T-cell (primary cell): ENCODE data around the gene PFKFB2. TPM values are rescaled to one million over a fixed set of nuclear protein-coding genes. Genes with fewer than 3 reads are reported as not detected.

Source experiments
- ATAC-seq, 4 experiments: fragments of 200-7000 bp in 3 of 4; fragments of 150-1000 bp in 1 of 4; cut with Tn5 transposase; replicated peaks in 1 of 4; 1 replicate in 3 of 4; 2 replicates in 1 of 4; pipeline ENCODE4 v1.10.0; 2021; ENCODE audit warnings: moderate library complexity in 3 of 4, mild to moderate bottlenecking in 2 of 4, moderate number of reproducible peaks in 1 of 4
- CTCF ChIA-PET, 2 donors: fragments of 300-600 bp; sonication (Branson Sonifier 250); formaldehyde crosslinking; loops; one replicate each; lab custom pipeline; 2022; ENCODE audit warnings: antibody characterized with exemption in 2 of 2; lab: Charles Lee
- POLR2A ChIA-PET, 2 donors: fragments of 300-600 bp; sonication (Branson Sonifier 250); formaldehyde crosslinking; loops; one replicate each; lab custom pipeline; 2022; ENCODE audit warnings: antibody characterized with exemption in 2 of 2; lab: Charles Lee
- DNase-seq, 35 experiments: peaks; one replicate each; pipeline versions ENCODE4 v3.0.0 to v3.0.0-alpha.2; 2013 to 2023
- H3K27ac ChIP-seq: one replicate; pipeline ENCODE4 v1.5.1; 2013; ENCODE audit warnings: low read length
- H3K27me3 ChIP-seq, 2 experiments: replicated peaks in 1 of 2; 1 replicate in 1 of 2; 2 replicates in 1 of 2; pipeline versions ENCODE4 v1.6.1 to v1.7.0; 2013; ENCODE audit warnings: low read length in 1 of 2, mixed read lengths in 1 of 2; ENCODE audit not compliant: control insufficient read depth in 2 of 2, insufficient read depth in 2 of 2; ENCODE audit errors: extremely low read depth in 1 of 2
- H3K36me3 ChIP-seq, 2 donors: 1 replicate in 1 of 2; 2 replicates in 1 of 2; pipeline versions ENCODE4 v1.6.1 to v1.7.0; 2013; ENCODE audit warnings: low read length in 1 of 2; ENCODE audit not compliant: control insufficient read depth in 2 of 2, insufficient read depth in 1 of 2; ENCODE audit errors: extremely low read depth in 1 of 2
- H3K4me1 ChIP-seq, 2 experiments: 1 replicate in 1 of 2; 2 replicates in 1 of 2; pipeline versions ENCODE4 v1.6.1 to v1.7.0; 2013; ENCODE audit warnings: low read length in 2 of 2, mixed read lengths in 1 of 2; ENCODE audit not compliant: insufficient read depth in 2 of 2, control insufficient read depth in 1 of 2; ENCODE audit errors: extremely low read depth in 1 of 2
- H3K4me3 ChIP-seq, 2 donors: 1 replicate in 1 of 2; 2 replicates in 1 of 2; pipeline versions ENCODE4 v1.5.1 to v1.7.0; 2013; ENCODE audit warnings: mild to moderate bottlenecking in 2 of 2, low read length in 1 of 2, moderate library complexity in 1 of 2; ENCODE audit not compliant: control insufficient read depth in 1 of 2; ENCODE audit errors: extremely low read depth in 1 of 2
- H3K9me3 ChIP-seq: 2 replicates; pipeline ENCODE4 v1.7.0; 2013
- H3K27ac Mint-ChIP-seq, 2 donors: one replicate each; pipeline ENCODE4 v1.8.0; 2020 to 2021; ENCODE audit warnings: mild to moderate bottlenecking in 2 of 2, mixed read lengths in 2 of 2
- H3K27me3 Mint-ChIP-seq, 2 donors: one replicate each; pipeline ENCODE4 v1.8.0; 2021 to 2022; ENCODE audit warnings: mixed read lengths in 2 of 2
- H3K36me3 Mint-ChIP-seq: one replicate; pipeline ENCODE4 v1.8.0; 2021; ENCODE audit warnings: mixed read lengths
- H3K4me1 Mint-ChIP-seq, 3 donors: one replicate each; pipeline ENCODE4 v1.8.0; 2020 to 2022; ENCODE audit warnings: mixed read lengths in 3 of 3, mild to moderate bottlenecking in 1 of 3
- H3K4me3 Mint-ChIP-seq, 3 donors: one replicate each; pipeline ENCODE4 v1.8.0; 2020 to 2022; ENCODE audit warnings: mild to moderate bottlenecking in 3 of 3, mixed read lengths in 3 of 3, moderate library complexity in 3 of 3
- H3K9me3 Mint-ChIP-seq, 3 donors: one replicate each; pipeline ENCODE4 v1.8.0; 2020 to 2022; ENCODE audit warnings: mixed read lengths in 3 of 3
- WGBS: methylation state at CpG from one replicate; pipeline ENCODE4 v1.1.5; 2013; ENCODE audit warnings: missing lambda C conversion rate; ENCODE audit not compliant: insufficient coverage; 5-methylcytosine and 5-hydroxymethylcytosine counted together
- total RNA-seq, 35 experiments: library from RNA in 6 of 35; stranded (reverse) in 6 of 35; fragments of 120-200 nt in 1 of 35; gene quantifications; one replicate each; pipeline versions ENCODE4 v1.2.1 to v1.2.4 and lab custom pipeline; 2013 to 2026

Gene PFKFB2
- total RNA-seq, 5 donors from 2014 or later (not counting 1 experiment from before 2014, with no cell fraction given) = 1.6 to 4.7 (median 3.2) TPM

- no peaks in the 10 kb centered on the region for H3K4me1 ChIP-seq
- ATAC-seq = no peak
- no peak overlapping the region for H3K27ac ChIP-seq
- CTCF ChIA-PET = no interaction called here
- H3K9me3 ChIP-seq = no peaks in the 10 kb centered on the region
- Mint-ChIP-seq H3K9me3 (no peaks in the 10 kb centered on the region), H3K4me3 (no peak overlapping the region), H3K27ac (no peak overlapping the region), H3K27me3 (peaks cover 19 to 33% of the 10 kb centered on the region in 2 donors), H3K4me1 (no peaks in the 10 kb centered on the region), H3K36me3 (peaks cover 6% of the 10 kb centered on the region)
- H3K36me3 ChIP-seq = no peaks in the 10 kb centered on the region
- no peak overlapping the region for H3K4me3 ChIP-seq
- POLR2A ChIA-PET = no interaction called here
- H3K27me3 ChIP-seq = peaks cover 0 to 33% of the 10 kb centered on the region in 2 experiments
- 94% methylated on average over 2 of the region's 4 CpGs for WGBS
- DNase-seq = no peak
Observed at GRCh38 chr1:207026104-207026534, 27.0 kb upstream of the PFKFB2 start.

DNA sequence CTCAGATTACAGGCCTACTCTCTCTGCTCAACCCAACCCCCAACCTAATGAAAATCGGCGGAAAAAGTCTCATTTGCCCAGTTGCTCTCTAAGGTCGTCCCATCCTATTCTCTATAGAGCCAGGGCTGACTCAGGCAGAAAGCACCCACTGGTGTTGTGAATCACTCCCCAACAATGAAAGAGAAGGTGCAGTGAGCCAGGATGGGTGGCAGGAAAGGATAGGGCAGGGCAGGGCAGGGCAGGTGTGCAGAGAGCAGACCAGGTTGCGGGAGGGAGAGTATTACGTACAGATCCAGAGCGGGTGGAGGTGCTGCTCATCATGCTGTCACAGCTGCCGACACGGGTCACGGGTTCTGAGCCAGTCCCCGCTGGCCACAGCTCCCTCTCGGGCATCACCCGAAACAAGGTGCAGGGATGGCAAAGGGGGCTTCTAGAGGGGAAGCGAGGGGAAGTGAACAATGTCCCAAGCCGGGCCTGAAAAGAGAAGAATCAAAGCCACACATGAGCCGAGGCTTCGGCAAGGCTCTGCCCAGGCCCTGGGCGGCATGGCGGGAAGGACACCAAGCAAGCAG is 25.8 kb upstream of the PFKFB2 start:
- ChIA-PET CTCF (no interaction called here), POLR2A (interaction anchor here in 1 of 2 donors (0.6 kb wide), 1 partner anchor 62 kb away, joined by 3 read pairs; no protein-coding TSS in a partner anchor)
- Histone ChIP-seq H3K4me3 (no peak overlapping the region), H3K36me3 (no peaks in the 10 kb centered on the region), H3K9me3 (no peaks in the 10 kb centered on the region), H3K4me1 (no peaks in the 10 kb centered on the region), H3K27me3 (peaks cover 0 to 33% of the 10 kb centered on the region in 2 experiments), H3K27ac (no peak overlapping the region)
- Mint-ChIP-seq H3K27me3 (peaks cover 25 to 43% of the 10 kb centered on the region in 2 donors), H3K27ac (no peak overlapping the region), H3K36me3 (peaks cover 6% of the 10 kb centered on the region), H3K9me3 (no peaks in the 10 kb centered on the region), H3K4me1 (no peaks in the 10 kb centered on the region), H3K4me3 (no peak overlapping the region)
- WGBS = 86% methylated on average over 15 of the region's 18 CpGs
- DNase-seq (no peak), ATAC-seq (no peak)

DNA sequence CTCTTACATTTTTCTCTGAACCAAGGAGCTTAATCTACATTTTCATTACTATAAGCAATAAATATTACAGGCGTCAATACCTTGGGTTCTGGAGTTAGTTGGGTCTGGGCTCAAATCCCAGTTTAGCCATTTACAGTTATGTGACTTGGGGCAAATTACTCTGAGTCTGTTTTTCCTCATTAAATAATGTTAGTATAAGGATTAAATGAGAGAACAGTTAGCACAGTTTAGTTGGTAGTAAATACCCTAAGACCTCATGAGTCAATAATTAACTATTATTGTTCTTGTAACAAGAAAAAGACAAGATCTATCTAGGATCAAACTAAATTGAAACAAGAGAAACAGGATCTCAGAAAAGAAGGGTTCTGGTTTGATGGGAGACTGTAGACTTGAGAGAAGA is 25.2 kb upstream of the PFKFB2 start:
- Histone ChIP-seq H3K27ac (no peak overlapping the region), H3K4me1 (no peaks in the 10 kb centered on the region), H3K36me3 (no peaks in the 10 kb centered on the region), H3K4me3 (no peak overlapping the region), H3K9me3 (no peaks in the 10 kb centered on the region), H3K27me3 (peaks cover 0 to 31% of the 10 kb centered on the region in 2 experiments)
- H3K36me3 Mint-ChIP-seq = peaks cover 6% of the 10 kb centered on the region
- no CpG with 5 or more reads among the region's 1 CpG for WGBS
- no peak overlapping the region for H3K4me3 Mint-ChIP-seq
- H3K9me3 Mint-ChIP-seq = no peaks in the 10 kb centered on the region
- ATAC-seq (no peak), DNase-seq (no peak)
- no peaks in the 10 kb centered on the region for H3K4me1 Mint-ChIP-seq
- peaks cover 25 to 45% of the 10 kb centered on the region in 2 donors for H3K27me3 Mint-ChIP-seq
- ChIA-PET CTCF (no interaction called here), POLR2A (no interaction called here)
- no peak overlapping the region for H3K27ac Mint-ChIP-seq

DNA sequence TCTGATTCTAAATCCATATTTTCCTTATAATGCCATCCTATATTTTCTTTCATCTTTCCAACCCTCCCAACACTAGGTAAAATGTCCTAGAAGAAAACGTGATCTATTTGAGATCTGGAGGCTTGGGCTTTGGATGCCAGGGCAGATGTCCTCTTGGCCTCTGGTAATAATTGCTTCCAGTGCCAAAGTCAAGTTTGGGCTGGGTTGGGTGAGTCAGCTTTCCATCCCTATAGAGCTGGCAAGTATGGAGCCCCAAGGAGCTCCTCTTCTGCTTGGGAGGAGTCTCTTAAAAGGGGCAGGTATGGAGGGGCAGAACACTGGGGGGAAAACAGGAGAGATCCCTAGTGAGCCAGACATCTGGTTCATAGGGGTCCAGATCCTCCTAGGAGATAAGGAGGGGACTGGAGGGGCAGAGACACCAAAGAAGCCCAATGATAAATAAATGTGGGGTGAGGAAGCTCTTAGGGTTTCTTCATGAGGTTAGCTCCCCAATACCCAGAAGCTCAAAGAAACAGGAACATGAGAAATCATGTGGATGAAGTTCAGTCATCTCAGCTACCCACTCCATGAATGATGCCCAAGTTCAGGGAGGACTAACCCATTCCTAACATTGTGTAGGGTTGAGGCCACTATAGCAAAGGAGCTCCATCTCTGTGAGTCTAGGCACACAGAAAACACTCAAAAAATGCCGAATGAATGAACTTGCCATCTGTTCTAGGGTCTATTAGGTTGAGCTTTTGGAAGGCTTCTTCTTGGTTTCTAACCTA is 24.0 kb upstream of the PFKFB2 start:
- no peaks in the 10 kb centered on the region for H3K9me3 ChIP-seq
- H3K4me3 ChIP-seq = no peak overlapping the region
- Mint-ChIP-seq H3K9me3 (no peaks in the 10 kb centered on the region), H3K27me3 (peaks cover 25 to 47% of the 10 kb centered on the region in 2 donors), H3K27ac (no peak overlapping the region), H3K4me1 (no peaks in the 10 kb centered on the region), H3K4me3 (no peak overlapping the region), H3K36me3 (peaks cover 6% of the 10 kb centered on the region)
- H3K36me3 ChIP-seq = no peaks in the 10 kb centered on the region
- POLR2A ChIA-PET = no interaction called here
- no peak for ATAC-seq
- no peak overlapping the region for H3K27ac ChIP-seq
- H3K27me3 ChIP-seq = peaks cover 0 to 27% of the 10 kb centered on the region in 2 experiments
- WGBS = 80% methylated on average over 1 of the region's 2 CpGs
- no peak for DNase-seq
- CTCF ChIA-PET = interaction anchor here (0.6 to 0.7 kb wide), 2 partner anchors 294 to 373 kb away, joined by 3 read pairs; no protein-coding TSS in a partner anchor
- no peaks in the 10 kb centered on the region for H3K4me1 ChIP-seq

DNA sequence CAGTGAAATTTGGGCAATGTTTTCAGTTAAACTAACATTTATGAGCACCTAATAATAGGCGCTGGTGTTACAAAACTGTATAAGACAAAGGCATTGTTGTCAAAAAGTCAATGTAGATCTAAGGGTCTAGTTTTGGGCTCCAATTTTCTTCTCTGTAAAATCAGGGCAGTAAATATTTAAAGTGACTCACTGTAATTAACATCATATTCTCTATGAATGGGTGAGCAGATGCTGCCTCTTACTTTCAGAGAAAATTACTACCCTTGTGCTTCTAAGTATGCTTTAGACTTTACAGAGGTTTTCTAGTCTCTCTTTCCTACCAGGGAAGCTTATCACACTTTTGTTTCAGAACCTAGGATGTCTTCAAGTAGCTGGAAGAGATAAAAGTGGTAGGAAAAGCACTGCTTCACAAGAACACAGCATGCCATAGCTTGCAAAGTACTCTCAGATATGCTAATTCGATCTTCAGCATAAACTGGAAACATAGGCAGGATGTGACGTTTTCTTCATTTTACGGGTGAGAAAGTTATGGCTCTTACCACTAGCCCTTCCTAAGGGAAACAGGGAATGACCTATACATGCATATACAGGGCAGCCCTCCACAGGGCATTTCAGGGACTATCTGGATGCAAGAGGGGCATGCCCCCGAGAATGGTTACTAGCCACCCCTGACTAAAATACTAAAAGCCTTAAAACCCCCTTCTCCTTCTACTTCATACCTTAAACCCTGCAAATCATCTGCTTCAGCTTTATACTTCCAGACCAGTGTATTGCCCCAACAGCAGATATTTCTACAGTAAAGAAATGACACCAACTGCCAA is 23.2 kb upstream of the PFKFB2 start:
- Mint-ChIP-seq H3K4me1 (no peaks in the 10 kb centered on the region), H3K4me3 (no peak overlapping the region), H3K27ac (no peak overlapping the region), H3K27me3 (peaks cover 25 to 46% of the 10 kb centered on the region in 2 donors), H3K36me3 (peaks cover 6% of the 10 kb centered on the region), H3K9me3 (no peaks in the 10 kb centered on the region)
- peaks cover 0 to 23% of the 10 kb centered on the region in 2 experiments for H3K27me3 ChIP-seq
- WGBS = no CpG with 5 or more reads among the region's 5 CpGs
- H3K27ac ChIP-seq = no peak overlapping the region
- ATAC-seq (no peak), DNase-seq (no peak)
- POLR2A ChIA-PET = no interaction called here
- H3K36me3 ChIP-seq = no peaks in the 10 kb centered on the region
- no peaks in the 10 kb centered on the region for H3K4me1 ChIP-seq
- CTCF ChIA-PET = interaction anchor here in 1 of 2 donors (0.7 kb wide), 1 partner anchor 294 kb away, joined by 3 read pairs; no protein-coding TSS in a partner anchor
- no peak overlapping the region for H3K4me3 ChIP-seq
- no peaks in the 10 kb centered on the region for H3K9me3 ChIP-seq

- H3K36me3 ChIP-seq = no peaks in the 10 kb centered on the region
- Mint-ChIP-seq H3K27me3 (peaks cover 29 to 52% of the 10 kb centered on the region in 2 donors), H3K4me3 (no peak overlapping the region), H3K9me3 (no peaks in the 10 kb centered on the region), H3K4me1 (no peaks in the 10 kb centered on the region), H3K36me3 (peaks cover 6% of the 10 kb centered on the region), H3K27ac (no peak overlapping the region)
- H3K27me3 ChIP-seq = peaks cover 0 to 22% of the 10 kb centered on the region in 2 experiments
- WGBS = no CpG with 5 or more reads among the region's 5 CpGs
- H3K9me3 ChIP-seq = no peaks in the 10 kb centered on the region
- H3K27ac ChIP-seq = no peak overlapping the region
- no peak for ATAC-seq
- ChIA-PET POLR2A (no interaction called here), CTCF (interaction anchor here in 1 of 2 donors (0.6 kb wide), 1 partner anchor 1328 kb away, joined by 5 read pairs; no protein-coding TSS in a partner anchor)
- no peak for DNase-seq
- no peaks in the 10 kb centered on the region for H3K4me1 ChIP-seq
- no peak overlapping the region for H3K4me3 ChIP-seq
Observed at GRCh38 chr1:207030522-207031009, 22.5 kb upstream of the PFKFB2 start.
